Amniotic epithelial cell (primary cell): Measurements from ENCODE around the gene FXYD7.

Experiments used
- DNase-seq: peaks from one replicate; pipeline ENCODE4 v3.0.0-alpha.2; 2010; ENCODE audit warnings: low read depth

FXYD7 gene

DNA sequence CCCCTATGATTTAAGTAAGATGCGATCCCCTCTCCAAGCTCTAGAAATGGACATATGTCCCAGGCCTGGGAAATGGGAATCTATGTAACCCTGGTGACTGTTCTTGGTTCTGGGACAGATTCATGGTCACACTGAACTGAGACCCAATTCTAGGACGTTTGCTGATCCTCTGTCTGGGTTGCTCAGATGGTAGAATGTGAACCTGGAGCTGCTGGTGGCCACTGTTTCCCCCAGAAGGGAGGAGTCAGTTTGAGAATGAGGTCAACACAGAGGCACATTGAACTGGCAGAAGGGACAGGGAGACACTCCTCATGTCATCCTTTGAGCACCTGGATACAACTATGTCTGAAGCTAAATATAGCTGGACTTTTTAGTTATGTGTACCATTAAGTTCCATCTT, 56.4 kb downstream of the FXYD7 start:
- DNase-seq = no peak

- no peak for DNase-seq
Measured at GRCh38 chr19:35202722-35203688, 60.0 kb downstream of the FXYD7 start.
